Measurements from ENCODE around the gene CAMK2B. TPM values are rescaled to one million over a fixed set of nuclear protein-coding genes. Genes with fewer than 3 reads are reported as not detected.

CAMK2B gene
- total and polyA plus RNA-seq, 2 of the 13 experiments (the other 11 are each of a cell fraction or from before 2014, with no cell fraction given) = 0.27 to 0.48 TPM

DNA sequence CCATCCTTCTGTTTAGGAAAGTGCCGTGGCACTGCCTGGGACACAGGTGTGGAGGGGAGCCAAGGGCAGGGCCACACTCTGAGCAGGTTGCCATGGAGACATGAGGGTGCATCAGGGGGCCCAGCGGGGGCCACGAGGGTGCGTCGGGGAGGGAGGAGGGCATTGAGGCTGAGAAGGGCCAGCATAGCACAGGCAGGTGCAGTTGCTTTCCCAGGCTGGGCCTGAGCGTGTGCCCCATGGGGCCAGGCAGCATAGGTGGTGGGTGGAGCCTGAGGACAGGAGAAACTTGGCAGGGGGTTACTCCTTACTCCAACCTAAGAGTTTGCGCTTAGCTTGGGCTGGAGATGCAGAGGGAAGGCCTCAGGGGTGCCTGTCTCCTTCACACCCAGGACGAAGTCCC is 109.4 kb downstream of the CAMK2B start:
- H3K4me2 ChIP-seq (ENCODE audit: low read depth, low read length) = no peak overlapping the region
- WGBS (ENCODE audit: low lambda C conversion rate) = 33% methylated on average over 5 of the region's 8 CpGs
- DNase-seq (ENCODE audit: low spot score) (no peak), ATAC-seq (no peak), FAIRE-seq (no peak)
- no peaks in the 10 kb centered on the region for H4K20me1 ChIP-seq (ENCODE audit: insufficient read depth, low read length)
- no peak for TF ChIP-seq ZNF468 (CRISPR knock-in tag; IDR thresholded peaks at IDR 0.05)
- no peak for TF ChIP-seq JARID2 (CRISPR knock-in tag; IDR thresholded peaks at IDR 0.05; ENCODE audit: insufficient replicate concordance)
- TF ChIP-seq SCMH1 (CRISPR knock-in tag; IDR thresholded peaks at IDR 0.05; ENCODE audit: borderline replicate concordance) = no peak
- no peak for TF ChIP-seq ZNF317 (CRISPR knock-in tag; IDR thresholded peaks at IDR 0.05)
- H3K27ac ChIP-seq (ENCODE audit: extremely low read length, insufficient read depth, low read length) = no peak overlapping the region
- BruUV-seq (replicated peaks) = no TSS peak
- H3K27me3 ChIP-seq (ENCODE audit: control insufficient read depth in 1 of 2, insufficient read depth in 2 of 2, low read length in 2 of 2) = peaks cover 1 to 3% of the 10 kb centered on the region in 2 experiments; a peak in 1 of 5 replicates
- intact Hi-C loops (cut with micrococcal nuclease; ENCODE audit: unreplicated experiment) = no loop called here
- no peak overlapping the region for H3K9ac ChIP-seq (ENCODE audit: insufficient read depth, low read depth, low read length)
- peaks cover 3 to 17% of the 10 kb centered on the region in 2 experiments; a peak in 4 of 5 replicates for H3K36me3 ChIP-seq (replicated peaks in 1 of 2; ENCODE audit: control insufficient read depth in 1 of 2, insufficient read depth in 2 of 2, low read length in 2 of 2)
- ChIA-PET CTCF (ENCODE audit: low intra/inter-chr PET ratio, low total read pairs) (no interaction called here), POLR2A (no interaction called here)
- H3K79me2 ChIP-seq (ENCODE audit: insufficient read depth, low read length) = no peaks in the 10 kb centered on the region
- no peak overlapping the region for H2AFZ ChIP-seq (ENCODE audit: low read length)
- peaks cover 29% of the 10 kb centered on the region for H3K4me1 ChIP-seq (ENCODE audit: insufficient read depth, low read length)
- no peaks in the 10 kb centered on the region for H3K9me3 ChIP-seq (ENCODE audit: low read length)
- no peak overlapping the region for H3K4me3 ChIP-seq (replicated peaks in 1 of 3; ENCODE audit: insufficient read depth in 1 of 3, low read depth in 2 of 3, low read length in 3 of 3)
- in situ Hi-C loops (cut with HindIII; ENCODE audit: extremely low pct_ligation_motif_present, low pct_unique_long_range_greater_than_20kb) = no loop called here

- no peak overlapping the region for H2AFZ ChIP-seq (ENCODE audit: low read length)
- H4K20me1 ChIP-seq (ENCODE audit: insufficient read depth, low read length) = no peaks in the 10 kb centered on the region
- in situ Hi-C loops (cut with HindIII; ENCODE audit: extremely low pct_ligation_motif_present, low pct_unique_long_range_greater_than_20kb) = no loop called here
- no CpG with 5 or more reads among the region's 7 CpGs for WGBS (ENCODE audit: low lambda C conversion rate)
- H3K79me2 ChIP-seq (ENCODE audit: insufficient read depth, low read length) = no peaks in the 10 kb centered on the region
- ATAC-seq = no peak
- TF ChIP-seq AGO2 (optimal IDR thresholded peaks at IDR 0.05; ENCODE audit: low read depth, low read length) = peak; percentile 22
- no peak for TF ChIP-seq NFRKB (IDR thresholded peaks at IDR 0.05)
- intact Hi-C loops (cut with micrococcal nuclease; ENCODE audit: unreplicated experiment) = no loop called here
- H3K9me3 ChIP-seq (ENCODE audit: low read length) = no peaks in the 10 kb centered on the region
- no peak overlapping the region for H3K4me2 ChIP-seq (ENCODE audit: low read depth, low read length)
- no peak overlapping the region for H3K9ac ChIP-seq (ENCODE audit: insufficient read depth, low read depth, low read length)
- peaks cover 3 to 21% of the 10 kb centered on the region in 2 experiments; a peak in 4 of 5 replicates for H3K36me3 ChIP-seq (replicated peaks in 1 of 2; ENCODE audit: control insufficient read depth in 1 of 2, insufficient read depth in 2 of 2, low read length in 2 of 2)
- peaks cover 26% of the 10 kb centered on the region for H3K4me1 ChIP-seq (ENCODE audit: insufficient read depth, low read length)
- no TSS peak for BruUV-seq (replicated peaks)
- H3K27me3 ChIP-seq (ENCODE audit: control insufficient read depth in 1 of 2, insufficient read depth in 2 of 2, low read length in 2 of 2) = peaks cover 1 to 3% of the 10 kb centered on the region in 2 experiments; a peak in 1 of 5 replicates
- POLR2A ChIA-PET = no interaction called here
- no peak overlapping the region for H3K4me3 ChIP-seq (replicated peaks in 1 of 3; ENCODE audit: insufficient read depth in 1 of 3, low read depth in 2 of 3, low read length in 3 of 3)
- CTCF ChIA-PET (ENCODE audit: low intra/inter-chr PET ratio, low total read pairs) = no interaction called here
- FAIRE-seq = no peak
- DNase-seq (ENCODE audit: low spot score) = no peak
- no peak overlapping the region for H3K27ac ChIP-seq (ENCODE audit: extremely low read length, insufficient read depth, low read length)
Measured at GRCh38 chr7:44215531-44215930, 109.9 kb downstream of the CAMK2B start.
